B cell (primary cell): ENCODE data around the gene MDM1.

ENCODE experiments used
- EZH2 ChIP-seq: IDR thresholded peaks from 2 replicates; pipeline ENCODE4 v1.6.1; 2012; ENCODE audit warnings: borderline replicate concordance, low read depth, mild to moderate bottlenecking, moderate library complexity, low read length; ENCODE audit not compliant: insufficient read depth, poor library complexity, severe bottlenecking
- TF ChIP-seq, protein P1 (sequence below): fragments of 200-600 bp; IDR thresholded peaks from one replicate; pipeline ENCODE4 v1.8.0; 2022; ENCODE audit warnings: antibody characterized with exemption, mild to moderate bottlenecking

DNA sequence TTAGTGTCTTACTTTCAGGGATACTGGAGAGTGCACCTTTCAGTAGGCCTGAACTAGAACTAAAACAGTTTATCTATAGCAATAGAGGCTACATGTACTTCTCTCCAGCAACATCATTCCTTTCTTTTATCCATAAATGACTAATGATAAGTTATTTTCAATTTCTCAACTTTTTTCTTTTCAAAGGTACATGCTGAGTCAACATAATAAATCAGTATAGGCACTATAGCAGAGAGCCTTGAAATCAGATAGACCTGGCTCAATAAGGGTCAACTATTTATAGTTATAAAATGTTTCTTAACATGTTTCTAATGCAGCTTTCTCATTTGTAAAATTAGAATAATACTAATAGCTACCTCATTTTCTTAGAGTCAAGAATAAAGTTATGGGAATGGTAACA, 84.4 kb downstream of the MDM1 start:
- no peak for TF ChIP-seq EZH2
- TF ChIP-seq, protein P1, sequence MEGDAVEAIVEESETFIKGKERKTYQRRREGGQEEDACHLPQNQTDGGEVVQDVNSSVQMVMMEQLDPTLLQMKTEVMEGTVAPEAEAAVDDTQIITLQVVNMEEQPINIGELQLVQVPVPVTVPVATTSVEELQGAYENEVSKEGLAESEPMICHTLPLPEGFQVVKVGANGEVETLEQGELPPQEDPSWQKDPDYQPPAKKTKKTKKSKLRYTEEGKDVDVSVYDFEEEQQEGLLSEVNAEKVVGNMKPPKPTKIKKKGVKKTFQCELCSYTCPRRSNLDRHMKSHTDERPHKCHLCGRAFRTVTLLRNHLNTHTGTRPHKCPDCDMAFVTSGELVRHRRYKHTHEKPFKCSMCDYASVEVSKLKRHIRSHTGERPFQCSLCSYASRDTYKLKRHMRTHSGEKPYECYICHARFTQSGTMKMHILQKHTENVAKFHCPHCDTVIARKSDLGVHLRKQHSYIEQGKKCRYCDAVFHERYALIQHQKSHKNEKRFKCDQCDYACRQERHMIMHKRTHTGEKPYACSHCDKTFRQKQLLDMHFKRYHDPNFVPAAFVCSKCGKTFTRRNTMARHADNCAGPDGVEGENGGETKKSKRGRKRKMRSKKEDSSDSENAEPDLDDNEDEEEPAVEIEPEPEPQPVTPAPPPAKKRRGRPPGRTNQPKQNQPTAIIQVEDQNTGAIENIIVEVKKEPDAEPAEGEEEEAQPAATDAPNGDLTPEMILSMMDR: no peak
